ENCODE measurements around the gene MYH11.
"Not testable (repeated sequence)": the region's sequence is repeated elsewhere in the genome, so short reads cannot be mapped to it uniquely, and the experiment has no call there.

MYH11 gene

DNA sequence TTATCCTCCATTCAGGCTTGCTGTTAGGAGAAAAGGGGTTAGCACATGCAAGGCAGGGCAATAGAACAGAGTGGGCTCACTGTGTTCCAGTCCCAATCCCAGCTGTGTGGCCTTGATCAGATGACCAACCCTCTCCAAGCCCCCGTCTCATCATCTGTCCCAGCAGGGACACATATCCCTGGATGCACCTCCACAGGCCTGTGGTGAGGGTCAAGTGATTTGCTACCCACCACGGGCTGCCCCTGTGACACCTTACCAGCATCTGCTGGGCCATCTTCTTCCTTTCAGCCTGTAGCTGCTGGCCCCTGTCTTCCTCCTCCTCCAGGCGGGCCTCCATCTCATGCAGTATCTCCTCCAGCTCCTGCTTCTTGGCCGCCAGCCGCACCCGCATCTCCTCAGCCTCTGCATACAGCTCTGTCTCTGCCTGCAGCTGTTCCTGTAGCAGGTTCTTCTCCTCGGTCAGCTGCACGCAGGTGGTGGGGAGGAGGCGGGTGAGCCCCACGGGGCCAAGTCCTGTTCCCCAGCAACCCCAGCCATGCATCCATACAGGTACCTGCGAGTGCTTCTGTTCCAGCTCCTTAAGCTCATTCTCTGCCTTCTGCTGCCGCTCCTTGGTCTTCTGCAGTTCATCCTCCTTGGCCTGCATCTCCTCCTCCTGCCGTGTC lies 115.5 kb downstream of the MYH11 start:
- TF ChIP-seq, protein P1, sequence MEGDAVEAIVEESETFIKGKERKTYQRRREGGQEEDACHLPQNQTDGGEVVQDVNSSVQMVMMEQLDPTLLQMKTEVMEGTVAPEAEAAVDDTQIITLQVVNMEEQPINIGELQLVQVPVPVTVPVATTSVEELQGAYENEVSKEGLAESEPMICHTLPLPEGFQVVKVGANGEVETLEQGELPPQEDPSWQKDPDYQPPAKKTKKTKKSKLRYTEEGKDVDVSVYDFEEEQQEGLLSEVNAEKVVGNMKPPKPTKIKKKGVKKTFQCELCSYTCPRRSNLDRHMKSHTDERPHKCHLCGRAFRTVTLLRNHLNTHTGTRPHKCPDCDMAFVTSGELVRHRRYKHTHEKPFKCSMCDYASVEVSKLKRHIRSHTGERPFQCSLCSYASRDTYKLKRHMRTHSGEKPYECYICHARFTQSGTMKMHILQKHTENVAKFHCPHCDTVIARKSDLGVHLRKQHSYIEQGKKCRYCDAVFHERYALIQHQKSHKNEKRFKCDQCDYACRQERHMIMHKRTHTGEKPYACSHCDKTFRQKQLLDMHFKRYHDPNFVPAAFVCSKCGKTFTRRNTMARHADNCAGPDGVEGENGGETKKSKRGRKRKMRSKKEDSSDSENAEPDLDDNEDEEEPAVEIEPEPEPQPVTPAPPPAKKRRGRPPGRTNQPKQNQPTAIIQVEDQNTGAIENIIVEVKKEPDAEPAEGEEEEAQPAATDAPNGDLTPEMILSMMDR (IDR thresholded peaks at IDR 0.05): no peak
- no peak for TF ChIP-seq ZFX (IDR thresholded peaks at IDR 0.05; ENCODE audit: borderline replicate concordance)
- H3K27ac ChIP-seq: no peak overlapping the region

- no peak overlapping the region for H3K27ac ChIP-seq
- TF ChIP-seq, protein P1 (IDR thresholded peaks at IDR 0.05): no peak
- TF ChIP-seq ZFX (IDR thresholded peaks at IDR 0.05; ENCODE audit: borderline replicate concordance): no peak
Observed at GRCh38 chr16:15739950-15740349, 116.9 kb downstream of the MYH11 start.

DNA sequence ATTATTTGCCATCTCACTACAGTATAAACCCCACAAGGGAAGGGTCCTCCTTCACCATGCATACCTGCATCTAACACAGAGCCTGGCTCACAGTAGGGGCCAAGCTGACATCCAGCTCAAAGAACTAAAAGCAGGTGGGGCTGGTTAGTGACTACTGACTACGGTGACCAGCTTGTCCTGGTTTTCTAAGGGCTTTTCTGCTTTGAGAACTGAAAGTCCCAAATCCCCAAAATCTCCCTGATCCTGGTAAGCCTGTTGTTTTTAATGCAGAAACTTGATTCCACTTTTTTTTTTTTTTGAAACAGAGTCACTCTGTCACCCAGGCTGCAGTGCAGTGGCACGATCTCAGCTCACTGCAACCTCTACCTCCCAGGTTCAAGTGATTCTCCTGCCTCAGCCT lies 117.4 kb downstream of the MYH11 start:
- H3K27ac ChIP-seq: no peak overlapping the region
- no peak for TF ChIP-seq ZFX (IDR thresholded peaks at IDR 0.05; ENCODE audit: borderline replicate concordance)
- TF ChIP-seq, protein P1 (IDR thresholded peaks at IDR 0.05): no peak

DNA sequence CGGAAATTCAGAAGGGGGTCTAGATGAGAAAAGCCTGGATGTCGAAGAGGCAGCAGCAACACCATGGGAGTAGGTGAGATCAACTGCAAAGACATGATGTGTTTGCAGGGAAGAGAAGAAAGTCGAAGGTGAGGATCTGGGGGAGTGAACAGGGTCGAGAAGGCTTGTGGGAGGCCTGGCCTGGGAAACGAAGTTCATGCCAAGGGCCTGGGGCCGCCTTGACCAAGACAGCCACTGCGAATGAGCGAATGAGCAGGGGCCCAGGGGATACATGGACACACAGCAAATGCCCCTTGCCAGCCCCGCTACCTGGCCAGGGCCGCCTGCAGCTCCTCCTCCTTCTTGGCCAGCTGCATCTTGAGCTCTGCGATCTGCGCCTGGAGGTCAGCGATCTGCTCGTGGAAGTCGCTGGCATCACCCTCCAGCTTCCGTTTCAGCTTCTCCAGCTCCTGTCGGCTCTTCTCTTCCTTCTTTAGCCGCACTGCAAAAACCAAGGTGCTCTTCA lies 119.6 kb downstream of the MYH11 start:
- no peak overlapping the region for H3K27ac ChIP-seq
- TF ChIP-seq ZFX (IDR thresholded peaks at IDR 0.05; ENCODE audit: borderline replicate concordance): no peak
- TF ChIP-seq, protein P1 (IDR thresholded peaks at IDR 0.05): no peak

GRCh38 chr16:15736529-15736928 lies 120.3 kb downstream of the MYH11 start:
- no peak overlapping the region for H3K27ac ChIP-seq
- no peak for TF ChIP-seq ZFX (IDR thresholded peaks at IDR 0.05; ENCODE audit: borderline replicate concordance)

GRCh38 chr16:15735610-15736009 lies 121.2 kb downstream of the MYH11 start:
- no peak for TF ChIP-seq ZFX (IDR thresholded peaks at IDR 0.05; ENCODE audit: borderline replicate concordance)
- TF ChIP-seq, protein P1 (IDR thresholded peaks at IDR 0.05): no peak
- H3K27ac ChIP-seq: no peak overlapping the region

DNA sequence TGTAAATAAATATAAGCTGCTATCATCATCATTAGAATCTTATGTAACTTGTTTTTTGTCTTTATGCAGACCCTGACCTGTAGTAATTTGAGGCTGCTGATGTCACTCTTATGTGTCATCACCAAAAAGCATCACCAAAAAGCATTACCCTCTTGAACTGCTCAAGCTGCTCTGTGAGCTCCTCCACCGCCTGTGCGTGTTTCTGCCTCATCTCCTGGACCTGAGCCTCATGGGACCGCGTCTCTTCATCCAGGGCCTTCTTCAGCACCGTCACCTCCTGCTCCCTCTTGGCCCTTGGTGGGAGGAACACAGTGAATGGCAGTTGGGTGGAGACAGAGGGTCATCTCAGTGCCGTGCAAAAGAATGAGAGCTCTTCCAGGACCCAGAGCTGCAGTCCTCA lies 124.4 kb downstream of the MYH11 start:
- TF ChIP-seq, protein P1 (IDR thresholded peaks at IDR 0.05): no peak
- TF ChIP-seq ZFX (IDR thresholded peaks at IDR 0.05; ENCODE audit: borderline replicate concordance): no peak
- H3K27ac ChIP-seq: no peak overlapping the region

DNA sequence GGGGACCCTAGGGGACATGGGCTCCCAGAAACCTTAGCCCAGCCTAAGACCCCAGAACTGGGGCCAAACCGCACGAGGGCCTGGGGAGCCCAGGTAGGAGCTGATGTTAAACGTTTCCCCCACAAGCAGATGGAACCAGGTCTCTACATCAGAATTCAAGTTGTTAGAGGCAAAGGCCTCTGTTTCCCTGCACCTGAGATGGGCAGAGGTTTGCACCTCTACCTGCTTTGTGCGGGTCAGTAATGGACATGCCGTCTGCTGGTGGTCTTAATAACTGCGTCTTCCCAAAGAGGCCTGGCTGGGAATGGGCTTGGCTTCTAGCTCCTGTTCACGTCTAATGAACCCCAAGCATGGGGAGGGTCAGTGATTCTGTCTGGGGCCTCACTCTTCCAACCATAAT lies 127.7 kb downstream of the MYH11 start:
- no peak overlapping the region for H3K27ac ChIP-seq
- TF ChIP-seq, protein P1 (IDR thresholded peaks at IDR 0.05): no peak
- no peak for TF ChIP-seq ZFX (IDR thresholded peaks at IDR 0.05; ENCODE audit: borderline replicate concordance)

DNA sequence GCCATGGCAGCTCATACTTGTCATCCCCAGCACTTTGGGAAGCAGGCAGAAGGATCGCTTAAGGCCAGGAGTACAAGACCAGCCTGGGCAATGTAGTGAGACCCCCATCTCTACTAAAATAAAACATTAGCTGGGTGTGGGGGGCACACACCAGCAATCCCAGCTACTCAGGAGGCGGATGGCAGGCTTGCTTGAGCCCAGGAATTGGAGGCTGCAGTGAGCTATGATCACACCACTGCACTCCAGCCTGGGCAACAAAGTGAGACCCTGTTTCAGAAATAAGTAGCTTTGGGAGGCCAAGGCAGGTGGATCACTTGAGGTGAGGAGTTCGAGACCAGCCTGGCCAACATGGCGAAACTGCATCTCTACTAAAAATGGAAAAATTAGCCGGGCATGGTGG lies 129.1 kb downstream of the MYH11 start:
- not testable (repeated sequence) for H3K27ac ChIP-seq
